ENCODE data around the gene DSPP.

The DSPP gene

GRCh38 chr4:87575983-87576382, 32.3 kb upstream of the DSPP start:
- Histone ChIP-seq H3K9ac (ENCODE audit: low read depth in 1 of 2, low read length in 2 of 2) (no peak overlapping the region), H3K27me3 (ENCODE audit: control insufficient read depth in 1 of 2, insufficient read depth in 2 of 2, low read length in 2 of 2) (no peaks in the 10 kb centered on the region), H3K9me3 (ENCODE audit: control insufficient read depth in 1 of 2, low read length in 2 of 2) (no peaks in the 10 kb centered on the region), H3K4me3 (ENCODE audit: low read depth in 1 of 2, low read length in 2 of 2) (no peak overlapping the region), H3K36me3 (ENCODE audit: control insufficient read depth in 1 of 2, insufficient read depth in 2 of 2, low read length in 2 of 2) (no peaks in the 10 kb centered on the region), H3K27ac (ENCODE audit: low read depth, low read length) (no peak overlapping the region), H3K4me1 (ENCODE audit: control insufficient read depth in 1 of 2, insufficient read depth in 2 of 2, low read length in 2 of 2) (no peaks in the 10 kb centered on the region)

- H3K36me3 ChIP-seq (ENCODE audit: control insufficient read depth in 1 of 2, insufficient read depth in 2 of 2, low read length in 2 of 2): no peaks in the 10 kb centered on the region
- no peaks in the 10 kb centered on the region for H3K27me3 ChIP-seq (ENCODE audit: control insufficient read depth in 1 of 2, insufficient read depth in 2 of 2, low read length in 2 of 2)
- no peaks in the 10 kb centered on the region for H3K4me1 ChIP-seq (ENCODE audit: control insufficient read depth in 1 of 2, insufficient read depth in 2 of 2, low read length in 2 of 2)
- H3K9me3 ChIP-seq (ENCODE audit: control insufficient read depth in 1 of 2, low read length in 2 of 2): no peaks in the 10 kb centered on the region
- no peak overlapping the region for H3K4me3 ChIP-seq (ENCODE audit: low read depth in 1 of 2, low read length in 2 of 2)
- H3K9ac ChIP-seq (ENCODE audit: low read depth in 1 of 2, low read length in 2 of 2): no peak overlapping the region
- no peak overlapping the region for H3K27ac ChIP-seq (ENCODE audit: low read depth, low read length)
These were observed 28.9 kb upstream of the DSPP start for GRCh38 chr4:87579478-87579877.

GRCh38 chr4:87580057-87580456, 28.3 kb upstream of the DSPP start:
- H3K4me1 ChIP-seq (ENCODE audit: control insufficient read depth in 1 of 2, insufficient read depth in 2 of 2, low read length in 2 of 2): no peaks in the 10 kb centered on the region
- H3K36me3 ChIP-seq (ENCODE audit: control insufficient read depth in 1 of 2, insufficient read depth in 2 of 2, low read length in 2 of 2): no peaks in the 10 kb centered on the region
- H3K27ac ChIP-seq (ENCODE audit: low read depth, low read length): no peak overlapping the region
- H3K27me3 ChIP-seq (ENCODE audit: control insufficient read depth in 1 of 2, insufficient read depth in 2 of 2, low read length in 2 of 2): no peaks in the 10 kb centered on the region
- no peaks in the 10 kb centered on the region for H3K9me3 ChIP-seq (ENCODE audit: control insufficient read depth in 1 of 2, low read length in 2 of 2)
- H3K9ac ChIP-seq (ENCODE audit: low read depth in 1 of 2, low read length in 2 of 2): no peak overlapping the region
- H3K4me3 ChIP-seq (ENCODE audit: low read depth in 1 of 2, low read length in 2 of 2): no peak overlapping the region

GRCh38 chr4:87584222-87584908, 24.0 kb upstream of the DSPP start:
- Histone ChIP-seq H3K9me3 (ENCODE audit: control insufficient read depth in 1 of 2, low read length in 2 of 2) (no peaks in the 10 kb centered on the region), H3K27me3 (ENCODE audit: control insufficient read depth in 1 of 2, insufficient read depth in 2 of 2, low read length in 2 of 2) (no peaks in the 10 kb centered on the region), H3K27ac (ENCODE audit: low read depth, low read length) (no peak overlapping the region), H3K4me3 (ENCODE audit: low read depth in 1 of 2, low read length in 2 of 2) (no peak overlapping the region), H3K9ac (ENCODE audit: low read depth in 1 of 2, low read length in 2 of 2) (no peak overlapping the region), H3K36me3 (ENCODE audit: control insufficient read depth in 1 of 2, insufficient read depth in 2 of 2, low read length in 2 of 2) (no peaks in the 10 kb centered on the region), H3K4me1 (ENCODE audit: control insufficient read depth in 1 of 2, insufficient read depth in 2 of 2, low read length in 2 of 2) (no peaks in the 10 kb centered on the region)

- Histone ChIP-seq H3K4me3 (ENCODE audit: low read depth in 1 of 2, low read length in 2 of 2) (no peak overlapping the region), H3K27ac (ENCODE audit: low read depth, low read length) (no peak overlapping the region), H3K36me3 (ENCODE audit: control insufficient read depth in 1 of 2, insufficient read depth in 2 of 2, low read length in 2 of 2) (no peaks in the 10 kb centered on the region), H3K4me1 (ENCODE audit: control insufficient read depth in 1 of 2, insufficient read depth in 2 of 2, low read length in 2 of 2) (no peaks in the 10 kb centered on the region), H3K9me3 (ENCODE audit: control insufficient read depth in 1 of 2, low read length in 2 of 2) (no peaks in the 10 kb centered on the region), H3K9ac (ENCODE audit: low read depth in 1 of 2, low read length in 2 of 2) (no peak overlapping the region), H3K27me3 (ENCODE audit: control insufficient read depth in 1 of 2, insufficient read depth in 2 of 2, low read length in 2 of 2) (no peaks in the 10 kb centered on the region)
These were observed 18.8 kb upstream of the DSPP start for GRCh38 chr4:87589531-87589930.

- H3K36me3 ChIP-seq (ENCODE audit: control insufficient read depth in 1 of 2, insufficient read depth in 2 of 2, low read length in 2 of 2): no peaks in the 10 kb centered on the region
- H3K27me3 ChIP-seq (ENCODE audit: control insufficient read depth in 1 of 2, insufficient read depth in 2 of 2, low read length in 2 of 2): no peaks in the 10 kb centered on the region
- H3K9ac ChIP-seq (ENCODE audit: low read depth in 1 of 2, low read length in 2 of 2): no peak overlapping the region
- H3K4me1 ChIP-seq (ENCODE audit: control insufficient read depth in 1 of 2, insufficient read depth in 2 of 2, low read length in 2 of 2): no peaks in the 10 kb centered on the region
- no peak overlapping the region for H3K27ac ChIP-seq (ENCODE audit: low read depth, low read length)
- no peak overlapping the region for H3K4me3 ChIP-seq (ENCODE audit: low read depth in 1 of 2, low read length in 2 of 2)
- H3K9me3 ChIP-seq (ENCODE audit: control insufficient read depth in 1 of 2, low read length in 2 of 2): no peaks in the 10 kb centered on the region
These were observed 16.2 kb upstream of the DSPP start for GRCh38 chr4:87592124-87592523.

GRCh38 chr4:87601361-87601760, 7.0 kb upstream of the DSPP start:
- Histone ChIP-seq H3K9me3 (ENCODE audit: control insufficient read depth in 1 of 2, low read length in 2 of 2) (no peaks in the 10 kb centered on the region), H3K4me3 (ENCODE audit: low read depth in 1 of 2, low read length in 2 of 2) (no peak overlapping the region), H3K4me1 (ENCODE audit: control insufficient read depth in 1 of 2, insufficient read depth in 2 of 2, low read length in 2 of 2) (no peaks in the 10 kb centered on the region), H3K27me3 (ENCODE audit: control insufficient read depth in 1 of 2, insufficient read depth in 2 of 2, low read length in 2 of 2) (no peaks in the 10 kb centered on the region), H3K9ac (ENCODE audit: low read depth in 1 of 2, low read length in 2 of 2) (no peak overlapping the region), H3K36me3 (ENCODE audit: control insufficient read depth in 1 of 2, insufficient read depth in 2 of 2, low read length in 2 of 2) (no peaks in the 10 kb centered on the region), H3K27ac (ENCODE audit: low read depth, low read length) (no peak overlapping the region)

- Histone ChIP-seq H3K4me1 (ENCODE audit: control insufficient read depth in 1 of 2, insufficient read depth in 2 of 2, low read length in 2 of 2) (no peaks in the 10 kb centered on the region), H3K9me3 (ENCODE audit: control insufficient read depth in 1 of 2, low read length in 2 of 2) (no peaks in the 10 kb centered on the region)
These were observed 6.1 kb downstream of the DSPP start for GRCh38 chr4:87614292-87614890.

GRCh38 chr4:87616268-87616667, 7.9 kb downstream of the DSPP start:
- no peaks in the 10 kb centered on the region for H3K27me3 ChIP-seq (ENCODE audit: control insufficient read depth in 1 of 2, insufficient read depth in 2 of 2, low read length in 2 of 2)
- H3K36me3 ChIP-seq (ENCODE audit: control insufficient read depth in 1 of 2, insufficient read depth in 2 of 2, low read length in 2 of 2): no peaks in the 10 kb centered on the region
- H3K9ac ChIP-seq (ENCODE audit: low read depth in 1 of 2, low read length in 2 of 2): no peak overlapping the region

More at GRCh38 chr4:87614292-87614890, 6.1 kb downstream of the DSPP start:
- no peaks in the 10 kb centered on the region for H3K27me3 ChIP-seq (ENCODE audit: control insufficient read depth in 1 of 2, insufficient read depth in 2 of 2, low read length in 2 of 2)
- H3K27ac ChIP-seq (ENCODE audit: low read depth, low read length): no peak overlapping the region
- H3K36me3 ChIP-seq (ENCODE audit: control insufficient read depth in 1 of 2, insufficient read depth in 2 of 2, low read length in 2 of 2): no peaks in the 10 kb centered on the region
- no peak overlapping the region for H3K9ac ChIP-seq (ENCODE audit: low read depth in 1 of 2, low read length in 2 of 2)
- H3K4me3 ChIP-seq (ENCODE audit: low read depth in 1 of 2, low read length in 2 of 2): no peak overlapping the region

GRCh38 chr4:87620086-87620485, 11.8 kb downstream of the DSPP start:
- no peak overlapping the region for H3K27ac ChIP-seq (ENCODE audit: low read depth, low read length)
- H3K9ac ChIP-seq (ENCODE audit: low read depth in 1 of 2, low read length in 2 of 2): no peak overlapping the region
- H3K4me1 ChIP-seq (ENCODE audit: control insufficient read depth in 1 of 2, insufficient read depth in 2 of 2, low read length in 2 of 2): no peaks in the 10 kb centered on the region
- no peaks in the 10 kb centered on the region for H3K36me3 ChIP-seq (ENCODE audit: control insufficient read depth in 1 of 2, insufficient read depth in 2 of 2, low read length in 2 of 2)
- no peaks in the 10 kb centered on the region for H3K9me3 ChIP-seq (ENCODE audit: control insufficient read depth in 1 of 2, low read length in 2 of 2)
- H3K4me3 ChIP-seq (ENCODE audit: low read depth in 1 of 2, low read length in 2 of 2): no peak overlapping the region
- H3K27me3 ChIP-seq (ENCODE audit: control insufficient read depth in 1 of 2, insufficient read depth in 2 of 2, low read length in 2 of 2): no peaks in the 10 kb centered on the region

More at GRCh38 chr4:87616268-87616667, 7.9 kb downstream of the DSPP start:
- Histone ChIP-seq H3K9me3 (ENCODE audit: control insufficient read depth in 1 of 2, low read length in 2 of 2) (no peaks in the 10 kb centered on the region), H3K27ac (ENCODE audit: low read depth, low read length) (no peak overlapping the region), H3K4me1 (ENCODE audit: control insufficient read depth in 1 of 2, insufficient read depth in 2 of 2, low read length in 2 of 2) (no peaks in the 10 kb centered on the region), H3K4me3 (ENCODE audit: low read depth in 1 of 2, low read length in 2 of 2) (no peak overlapping the region)
